NCI-H2029 treated with DMSO at 0.1 percent for 48 hours (cell line): ENCODE results near the gene ZNF575.

Source experiments
- DNase-seq: peaks from one replicate; lab custom pipeline; 2025; lab: John Stamatoyannopoulos, UW

Gene ZNF575

DNA sequence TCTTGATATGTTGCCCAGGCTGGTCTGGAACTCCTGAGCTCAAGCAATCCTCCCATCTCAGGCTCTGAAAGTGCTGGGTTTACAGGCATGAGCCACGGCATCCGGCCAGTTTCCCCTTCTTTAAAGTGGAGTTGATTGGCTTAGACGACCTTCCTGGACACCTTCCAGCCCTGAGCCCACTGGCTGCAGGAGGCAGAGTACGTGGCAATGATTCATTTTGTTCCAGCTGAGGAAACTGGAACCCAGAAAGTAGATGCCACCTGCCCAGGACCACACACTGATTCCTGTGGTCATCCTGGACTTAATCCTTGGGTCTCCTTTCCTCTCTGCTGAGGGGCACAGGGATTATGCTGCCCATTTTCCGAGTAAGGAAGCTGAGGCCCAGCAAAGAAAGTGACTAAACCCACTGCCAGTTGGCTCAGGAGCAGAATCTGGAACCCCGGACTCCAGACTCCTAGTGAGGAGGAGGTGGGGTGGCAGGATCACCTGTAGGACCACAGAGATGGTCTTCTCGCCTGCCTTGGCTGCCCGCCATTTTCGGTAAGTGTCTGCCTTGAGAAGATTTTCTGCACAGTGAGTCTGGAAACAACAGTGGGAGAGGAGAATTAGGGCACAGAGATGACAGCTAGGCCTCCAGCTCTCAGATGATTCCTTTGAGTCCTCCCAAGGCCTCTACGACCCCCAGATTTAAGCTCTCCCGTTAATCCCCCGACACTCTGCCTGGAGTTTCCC, 41.6 kb downstream of the ZNF575 start:
- DNase-seq: peak; percentile 22

DNA sequence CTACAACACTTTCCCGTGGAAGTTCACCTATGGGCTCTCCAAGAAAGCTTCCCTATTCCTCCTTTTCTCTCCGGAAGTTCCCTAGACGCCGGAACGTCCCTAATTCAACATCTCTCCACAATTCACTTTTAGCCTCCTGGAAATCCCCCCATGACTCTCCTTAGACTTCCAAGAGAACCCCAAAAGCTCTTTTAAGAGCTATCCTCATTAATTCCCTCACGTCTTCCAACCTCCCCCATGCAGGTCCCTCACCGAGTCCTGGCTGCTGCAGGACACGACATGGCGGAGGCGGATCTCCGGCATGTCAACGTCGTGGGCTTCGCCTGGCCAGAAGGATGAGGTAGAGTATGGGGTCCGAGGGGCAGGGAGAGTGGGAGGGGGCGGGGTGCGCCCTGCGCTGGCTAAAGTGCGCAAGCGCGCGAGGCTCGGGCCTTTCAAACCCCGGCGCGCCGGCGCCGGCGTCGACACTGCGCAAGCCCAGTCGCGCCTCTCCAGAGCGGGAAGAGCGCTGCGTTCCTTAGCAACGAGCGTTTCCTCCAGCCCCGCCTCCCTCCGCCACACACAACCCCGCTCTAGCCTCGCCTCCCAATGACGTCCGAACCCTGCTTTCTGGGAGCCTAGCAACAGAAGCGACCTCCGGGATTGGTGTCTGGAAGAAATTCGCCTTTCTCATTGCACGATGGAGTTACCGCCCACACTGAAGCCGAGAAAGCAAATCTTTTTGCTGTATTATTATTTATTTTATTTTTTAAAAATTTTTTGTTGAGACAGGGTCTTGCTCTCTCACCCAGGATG, 42.4 kb downstream of the ZNF575 start, which contains the start of the genes PINLYP and XRCC1:
PINLYP (plus strand) TSS at position 646 of the 795 bp plus-strand sequence. CDS start 1,391 bp downstream, outside the sequence.
XRCC1 (minus strand) TSS at position 372 of the 795 bp plus-strand sequence; CDS start at position 303, 69 bp downstream.
- peak; percentile 97 for DNase-seq

DNA sequence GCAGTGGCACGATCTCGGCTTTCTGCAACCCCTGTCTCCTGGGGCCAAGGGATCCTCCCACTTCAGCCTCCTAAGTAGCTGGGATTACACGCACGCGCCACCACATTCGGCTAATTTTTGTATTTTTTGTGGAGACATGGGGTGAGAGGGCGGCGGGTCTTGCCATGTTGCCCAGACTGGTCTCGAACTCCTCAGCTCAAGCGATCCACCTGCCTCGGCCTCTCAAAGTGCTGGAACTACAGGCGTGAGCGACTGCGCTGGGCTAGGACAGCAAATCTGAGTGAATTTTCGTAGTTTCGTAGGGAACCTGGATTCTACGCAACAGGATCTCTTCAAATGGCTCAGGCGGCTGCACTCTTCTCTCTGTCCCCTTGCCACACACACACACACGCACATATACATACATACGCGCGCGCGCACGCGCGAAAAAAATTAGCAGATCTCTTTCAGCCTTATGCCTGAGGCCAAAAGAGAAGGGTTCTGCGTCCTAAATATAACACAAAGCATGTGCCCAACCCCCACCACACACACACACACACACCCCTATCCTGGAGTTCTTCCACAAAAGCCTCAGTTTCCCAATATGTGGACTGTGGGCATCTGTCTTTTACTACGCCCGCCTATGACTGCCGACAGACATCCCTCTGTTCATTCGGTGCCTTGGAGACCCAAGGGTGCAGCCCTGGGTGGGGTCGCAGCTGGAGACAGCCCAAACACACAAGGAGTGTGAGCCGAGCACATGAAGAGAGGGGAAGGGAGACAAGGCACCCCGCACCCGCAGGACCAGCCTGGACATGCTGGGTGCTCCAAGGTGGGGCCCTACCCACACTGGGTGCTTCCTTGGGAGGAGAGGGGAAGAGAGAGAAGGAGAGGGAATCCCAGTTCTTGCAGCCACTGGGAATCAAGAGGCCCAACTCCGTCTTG, 43.2 kb downstream of the ZNF575 start:
- no peak for DNase-seq

DNA sequence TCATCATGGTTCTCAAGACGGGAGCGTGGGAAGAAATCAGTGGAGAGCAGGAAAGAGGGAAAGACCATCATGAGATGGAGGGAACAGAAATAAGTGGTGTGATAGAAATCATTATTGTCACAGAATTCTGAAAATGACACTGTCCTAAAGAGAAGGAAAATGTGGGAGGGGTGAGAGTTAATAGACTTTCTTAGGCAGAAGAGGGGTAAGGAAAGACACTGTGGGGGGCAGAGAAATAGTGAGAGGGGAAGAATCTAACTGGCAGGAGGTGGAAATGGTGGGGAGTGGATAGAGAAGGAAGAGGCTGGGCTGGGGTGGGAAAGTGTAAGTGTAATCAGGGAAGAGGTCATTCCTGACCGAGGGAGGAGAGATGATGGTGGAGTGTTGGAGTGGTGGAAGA, 45.8 kb downstream of the ZNF575 start:
- no peak for DNase-seq

DNA sequence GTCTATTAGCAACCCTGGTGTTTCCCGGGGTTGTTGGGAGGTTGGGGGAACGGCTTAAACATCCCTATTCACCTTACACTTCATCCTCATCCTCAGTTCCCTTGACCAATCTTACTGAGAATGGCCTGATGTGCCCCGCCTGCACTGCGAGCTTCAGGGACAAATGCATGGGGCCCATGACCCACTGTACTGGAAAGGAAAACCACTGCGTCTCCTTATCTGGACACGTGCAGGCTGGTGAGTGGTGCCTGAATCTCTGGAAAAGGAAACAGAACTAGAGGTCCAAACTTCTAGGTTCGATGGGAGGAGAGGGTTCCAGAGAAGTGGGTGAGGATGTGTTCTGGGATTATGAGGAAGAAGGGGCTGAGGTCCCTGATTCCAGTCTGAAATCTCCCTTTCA, 48.5 kb downstream of the ZNF575 start:
- no peak for DNase-seq

DNA sequence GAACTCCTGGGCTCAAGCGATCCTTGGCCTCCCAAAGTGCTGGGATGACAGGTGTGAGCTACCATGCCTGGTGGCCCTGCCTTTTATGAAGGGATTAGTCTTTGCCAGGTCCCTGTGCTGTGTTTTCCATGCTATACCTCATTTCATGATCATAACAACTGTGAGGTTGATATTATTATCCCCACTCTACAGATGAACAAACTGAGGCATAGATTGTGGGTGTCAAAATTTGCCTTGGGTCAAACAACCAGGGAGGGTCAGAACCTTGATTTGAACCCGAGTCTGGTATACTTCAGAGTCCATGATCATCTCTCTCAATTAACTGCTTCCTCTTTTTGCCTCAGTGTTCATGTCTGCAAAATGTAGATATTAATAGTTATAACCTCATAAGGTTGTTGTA, 49.5 kb downstream of the ZNF575 start:
- DNase-seq: no peak

DNA sequence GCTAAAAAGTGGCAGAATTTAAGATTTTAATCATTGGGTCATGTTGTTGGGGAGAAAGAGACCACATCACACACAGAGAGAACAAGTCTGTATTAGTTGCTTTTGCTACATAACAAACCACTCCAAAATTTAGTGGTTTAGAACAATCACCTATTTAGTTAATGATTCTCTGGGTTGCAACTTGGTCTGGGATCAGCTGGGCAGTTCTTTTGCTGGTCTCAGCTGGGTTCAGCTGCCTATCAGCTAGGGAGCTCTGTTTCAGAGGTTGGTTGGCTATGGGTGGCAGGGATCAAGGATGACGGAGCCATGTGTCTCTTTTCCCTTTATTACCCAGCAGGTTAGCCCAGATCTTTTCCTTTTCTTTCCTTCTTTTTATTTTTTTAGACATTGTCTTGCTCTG, 51.5 kb downstream of the ZNF575 start:
- DNase-seq: no peak
